Cardiac muscle cell (in vitro differentiated cells and primary cell): ENCODE results near the gene RAB11FIP3. TPM values are rescaled to one million over a fixed set of nuclear protein-coding genes. Genes with fewer than 3 reads are reported as not detected.

ENCODE experiments used
- DNase-seq, 2 donors: peaks; one replicate each; pipeline versions ENCODE4 v3.0.0 to v3.0.0-alpha.2; 2010 to 2017; ENCODE audit warnings: low read depth in 1 of 2, low spot score in 1 of 2
- H3K27ac ChIP-seq: fragments of 200-600 bp; sonication (generic); 2 replicates; pipeline ENCODE4 v1.5.1; 2016
- H3K27me3 ChIP-seq: fragments of 200-600 bp; sonication (generic); 2 replicates; pipeline ENCODE4 v1.6.0; 2016; ENCODE audit warnings: control low read depth
- H3K36me3 ChIP-seq: fragments of 200-600 bp; sonication (generic); 2 replicates; pipeline ENCODE4 v1.5.1; 2016; ENCODE audit warnings: control low read depth
- H3K4me1 ChIP-seq: fragments of 200-600 bp; sonication (generic); 2 replicates; pipeline ENCODE4 v1.8.1; 2017; ENCODE audit warnings: low read depth, mild to moderate bottlenecking, mixed run types
- H3K4me3 ChIP-seq: fragments of 200-600 bp; sonication (generic); 2 replicates; pipeline ENCODE4 v1.5.1; 2016; ENCODE audit warnings: mild to moderate bottlenecking
- H3K9me3 ChIP-seq: fragments of 200-600 bp; sonication (generic); 2 replicates; pipeline ENCODE4 v1.5.1; 2017; ENCODE audit warnings: low read depth, mild to moderate bottlenecking, control low read depth
- polyA plus RNA-seq: library from polyadenylated mRNA; unstranded; fragments of >200 nt; fragmentation: Nextera tagmentation; extraction: Ambion mirVana; gene quantifications from 2 replicates; pipeline ENCODE4 v1.2.1, GENCODE V29; 2016
- total RNA-seq: library from RNA; depleted of rRNA; stranded (reverse); fragments of >200 nt; gene quantifications from 2 replicates; pipeline ENCODE4 v1.2.3, GENCODE V29; 2016
- TF ChIP-seq, protein P1 (sequence below): IDR thresholded peaks from 2 replicates; pipeline ENCODE4 v1.5.1; 2012; ENCODE audit warnings: low read depth, mild to moderate bottlenecking, low read length

RAB11FIP3 gene
- total and polyA plus RNA-seq, 2 experiments from 2014 or later, result 55.3 to 77.1 TPM

DNA sequence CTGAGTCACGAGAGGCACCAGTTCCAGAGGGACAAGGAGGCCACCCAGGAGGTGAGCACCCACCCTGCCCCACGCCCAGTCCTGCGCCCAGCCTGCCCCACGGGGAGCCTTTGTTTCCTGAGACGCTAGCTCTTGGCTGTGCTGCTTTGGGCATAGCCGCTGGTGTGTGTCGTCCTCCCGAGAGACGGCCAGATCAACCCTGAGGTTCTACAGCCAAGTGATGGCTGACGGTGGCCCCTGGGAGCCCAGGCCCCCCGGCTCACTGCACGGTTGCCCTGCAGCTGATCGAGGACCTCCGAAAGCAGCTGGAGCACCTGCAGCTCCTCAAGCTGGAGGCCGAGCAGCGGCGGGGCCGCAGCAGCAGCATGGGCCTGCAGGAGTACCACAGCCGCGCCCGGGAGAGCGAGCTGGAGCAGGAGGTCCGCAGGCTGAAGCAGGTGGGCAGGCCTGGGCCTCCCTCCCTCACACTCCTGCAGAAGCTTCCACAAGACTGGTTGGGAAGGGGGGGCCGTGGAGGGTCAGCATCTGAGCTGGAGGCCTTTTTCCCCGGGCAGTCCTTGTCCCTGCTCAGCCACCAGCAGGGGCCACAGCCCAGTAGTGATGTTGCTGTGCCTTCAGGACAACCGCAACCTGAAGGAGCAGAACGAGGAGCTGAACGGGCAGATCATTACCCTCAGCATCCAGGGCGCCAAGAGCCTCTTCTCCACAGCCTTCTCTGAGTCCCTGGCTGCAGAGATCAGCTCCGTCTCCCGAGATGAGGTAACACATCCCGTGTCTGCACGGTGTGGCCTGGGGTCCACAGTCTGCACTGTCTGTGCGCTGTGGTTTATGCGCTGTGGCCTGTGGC lies 94.6 kb downstream of the RAB11FIP3 start:
- H3K27me3 ChIP-seq, result no peaks in the 10 kb centered on the region
- TF ChIP-seq, protein P1, sequence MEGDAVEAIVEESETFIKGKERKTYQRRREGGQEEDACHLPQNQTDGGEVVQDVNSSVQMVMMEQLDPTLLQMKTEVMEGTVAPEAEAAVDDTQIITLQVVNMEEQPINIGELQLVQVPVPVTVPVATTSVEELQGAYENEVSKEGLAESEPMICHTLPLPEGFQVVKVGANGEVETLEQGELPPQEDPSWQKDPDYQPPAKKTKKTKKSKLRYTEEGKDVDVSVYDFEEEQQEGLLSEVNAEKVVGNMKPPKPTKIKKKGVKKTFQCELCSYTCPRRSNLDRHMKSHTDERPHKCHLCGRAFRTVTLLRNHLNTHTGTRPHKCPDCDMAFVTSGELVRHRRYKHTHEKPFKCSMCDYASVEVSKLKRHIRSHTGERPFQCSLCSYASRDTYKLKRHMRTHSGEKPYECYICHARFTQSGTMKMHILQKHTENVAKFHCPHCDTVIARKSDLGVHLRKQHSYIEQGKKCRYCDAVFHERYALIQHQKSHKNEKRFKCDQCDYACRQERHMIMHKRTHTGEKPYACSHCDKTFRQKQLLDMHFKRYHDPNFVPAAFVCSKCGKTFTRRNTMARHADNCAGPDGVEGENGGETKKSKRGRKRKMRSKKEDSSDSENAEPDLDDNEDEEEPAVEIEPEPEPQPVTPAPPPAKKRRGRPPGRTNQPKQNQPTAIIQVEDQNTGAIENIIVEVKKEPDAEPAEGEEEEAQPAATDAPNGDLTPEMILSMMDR, result no peak
- peaks cover 14% of the 10 kb centered on the region for H3K36me3 ChIP-seq
- H3K27ac ChIP-seq, result no peak overlapping the region
- no peak overlapping the region for H3K4me3 ChIP-seq
- H3K9me3 ChIP-seq, result no peaks in the 10 kb centered on the region
- no peaks in the 10 kb centered on the region for H3K4me1 ChIP-seq
- no peak for DNase-seq

GRCh38 chr16:520847-521246 lies 95.4 kb downstream of the RAB11FIP3 start:
- Histone ChIP-seq H3K27ac (no peak overlapping the region), H3K9me3 (no peaks in the 10 kb centered on the region), H3K36me3 (peaks cover 13% of the 10 kb centered on the region), H3K27me3 (no peaks in the 10 kb centered on the region), H3K4me1 (peaks cover 7% of the 10 kb centered on the region), H3K4me3 (no peak overlapping the region)
- DNase-seq, result no peak
- TF ChIP-seq, protein P1, result no peak

- no peak for DNase-seq
- Histone ChIP-seq H3K9me3 (no peaks in the 10 kb centered on the region), H3K27me3 (no peaks in the 10 kb centered on the region), H3K4me3 (no peak overlapping the region), H3K27ac (no peak overlapping the region), H3K36me3 (peaks cover 9% of the 10 kb centered on the region), H3K4me1 (peaks cover 13% of the 10 kb centered on the region)
- TF ChIP-seq, protein P1, result no peak
Measured at GRCh38 chr16:521381-522210, 96.1 kb downstream of the RAB11FIP3 start.

GRCh38 chr16:522320-523096 lies 97.1 kb downstream of the RAB11FIP3 start:
- peaks cover 9% of the 10 kb centered on the region for H3K36me3 ChIP-seq
- TF ChIP-seq, protein P1, result no peak
- H3K27ac ChIP-seq, result peak overlapping the region; percentile 65
- no peak overlapping the region for H3K4me3 ChIP-seq
- H3K27me3 ChIP-seq, result no peaks in the 10 kb centered on the region
- DNase-seq, result no peak
- no peaks in the 10 kb centered on the region for H3K9me3 ChIP-seq
- H3K4me1 ChIP-seq, result peaks cover 13% of the 10 kb centered on the region

DNA sequence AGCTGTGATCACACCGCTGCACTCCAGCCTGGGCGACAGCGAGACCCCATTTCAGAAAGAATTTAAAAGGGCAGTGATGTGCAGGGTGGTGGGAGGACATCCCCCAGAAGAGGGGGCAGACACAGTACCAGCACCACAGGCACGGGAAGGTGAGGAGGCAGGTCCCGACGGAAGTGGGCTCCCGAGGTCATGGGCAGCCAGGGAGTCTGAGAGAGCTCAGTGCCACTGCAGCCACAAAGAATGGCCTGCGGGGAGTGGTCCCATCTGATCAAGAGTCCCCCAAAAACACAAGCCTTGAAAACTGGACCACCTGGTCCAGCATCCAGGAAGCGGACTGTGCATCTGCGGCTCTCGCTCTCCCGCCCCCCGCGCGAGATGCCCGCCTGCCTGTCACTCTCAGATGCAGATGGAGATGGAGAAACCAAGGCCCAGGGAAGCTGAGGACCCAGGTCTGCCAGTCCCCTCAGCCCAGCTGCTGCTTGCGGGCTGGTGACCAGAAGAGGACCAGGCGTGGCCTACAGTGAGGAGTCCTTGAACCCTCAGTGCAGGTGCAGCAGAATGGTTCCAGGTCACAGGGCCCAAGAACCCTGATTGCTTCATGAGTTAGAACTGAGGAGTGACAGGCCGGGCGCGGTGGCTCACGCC lies 97.8 kb downstream of the RAB11FIP3 start:
- no peaks in the 10 kb centered on the region for H3K27me3 ChIP-seq
- no peak for DNase-seq
- H3K27ac ChIP-seq, result no peak overlapping the region
- no peak overlapping the region for H3K4me3 ChIP-seq
- H3K36me3 ChIP-seq, result peaks cover 9% of the 10 kb centered on the region
- H3K4me1 ChIP-seq, result peaks cover 13% of the 10 kb centered on the region
- TF ChIP-seq, protein P1, result no peak
- H3K9me3 ChIP-seq, result no peaks in the 10 kb centered on the region
